HepG2 (cell line): Measurements from ENCODE around the gene FCMR. TPM values are rescaled to one million over a fixed set of nuclear protein-coding genes. Genes with fewer than 3 reads are reported as not detected.
A peak's percentile ranks its signal among the peaks of the same experiment; 100 is the strongest.

ENCODE experiments used
- CAMTA2 ChIP-seq: sonication (generic); formaldehyde crosslinking; IDR thresholded peaks from 2 replicates; pipeline ENCODE4 v1.4.0; 2020; ENCODE audit warnings: mild to moderate bottlenecking, missing genetic modification reagents, borderline replicate concordance
- EP300 ChIP-seq, 3 experiments: sonication (generic) in 1 of 3; formaldehyde crosslinking in 1 of 3; IDR thresholded peaks; 2 replicates each; pipeline versions ENCODE4 v1.5.1 to v1.6.1; 2011 to 2020; ENCODE audit warnings: low read depth in 2 of 3, low read length in 2 of 3, borderline replicate concordance in 1 of 3, improper control_type of control experiment in 1 of 3, mild to moderate bottlenecking in 1 of 3, missing genetic modification reagents in 1 of 3, moderate library complexity in 1 of 3
- KAT8 ChIP-seq: IDR thresholded peaks from 2 replicates; pipeline ENCODE4 v1.6.1; 2016; ENCODE audit warnings: missing genetic modification reagents, missing compliant biosample characterization
- KDM2A ChIP-seq: sonication (generic); formaldehyde crosslinking; IDR thresholded peaks from 2 replicates; pipeline ENCODE4 v1.4.0; 2020; ENCODE audit warnings: low read depth, missing genetic modification reagents, borderline replicate concordance
- SP2 ChIP-seq: sonication (generic); formaldehyde crosslinking; IDR thresholded peaks from 2 replicates; pipeline ENCODE4 v1.5.1; 2020; ENCODE audit warnings: mild to moderate bottlenecking, missing genetic modification reagents
- ZKSCAN8 ChIP-seq: IDR thresholded peaks from 2 replicates; pipeline ENCODE4 v1.6.1; 2016; ENCODE audit warnings: borderline replicate concordance, missing genetic modification reagents, missing compliant biosample characterization
- ZNF235 ChIP-seq: sonication (generic); formaldehyde crosslinking; IDR thresholded peaks from 2 replicates; pipeline ENCODE4 v1.8.1; 2023; ENCODE audit warnings: mild to moderate bottlenecking, missing genetic modification reagents, borderline replicate concordance
- ZNF253 ChIP-seq: sonication (generic); formaldehyde crosslinking; IDR thresholded peaks from 2 replicates; pipeline ENCODE4 v1.8.0; 2022; ENCODE audit warnings: mild to moderate bottlenecking, missing genetic modification reagents, borderline replicate concordance
- ZNF562 ChIP-seq: sonication (generic); formaldehyde crosslinking; IDR thresholded peaks from 2 replicates; pipeline ENCODE4 v1.8.0; 2022; ENCODE audit warnings: missing genetic modification reagents, borderline replicate concordance
- ZNF772 ChIP-seq: sonication (generic); formaldehyde crosslinking; IDR thresholded peaks from 2 replicates; pipeline ENCODE4 v1.5.0; 2020; ENCODE audit warnings: mild to moderate bottlenecking, missing genetic modification reagents
- polyA plus RNA-seq, 8 experiments: library from polyadenylated mRNA; depleted of rRNA in 3 of 8; stranded (reverse) in 7 of 8; unstranded in 1 of 8; fragments of >200 nt; fragmentation: Illumina TruSeq in 4 of 8; extraction: Trizol in 4 of 8; gene quantifications; 2 replicates each; pipeline versions ENCODE4 v1.2.1 to v1.2.3, GENCODE V29; 2011 to 2016; ENCODE audit warnings: low read depth in 4 of 8, missing spikeins in 1 of 8, mixed read lengths in 1 of 8; ENCODE audit not compliant: insufficient read depth in 1 of 8
- total RNA-seq, 5 experiments: library from RNA; depleted of rRNA; stranded (reverse); fragments of >200 nt; fragmentation: Illumina TruSeq; extraction: Trizol; gene quantifications; 2 replicates each; pipeline ENCODE4 v1.2.3, GENCODE V29; 2016; ENCODE audit warnings: low read depth in 1 of 5
- TF ChIP-seq, protein P1 (sequence below): sonication (generic); formaldehyde crosslinking; IDR thresholded peaks from 2 replicates; pipeline ENCODE4 v1.4.0; 2020; ENCODE audit warnings: missing genetic modification reagents, mild to moderate bottlenecking, borderline replicate concordance
- TF ChIP-seq, protein P2 (sequence below): sonication (generic); formaldehyde crosslinking; IDR thresholded peaks from one replicate; pipeline ENCODE4 v1.5.1; 2020; ENCODE audit warnings: mild to moderate bottlenecking, missing genetic modification reagents; ENCODE audit errors: not compliant biosample characterization
- TF ChIP-seq, protein P3 (sequence below): sonication (generic); formaldehyde crosslinking; IDR thresholded peaks from 2 replicates; pipeline ENCODE4 v1.5.0; 2020; ENCODE audit warnings: missing genetic modification reagents

The FCMR gene
- total and polyA plus RNA-seq, 2 of the 13 experiments (the other 11 are each of a cell fraction or from before 2014, with no cell fraction given): not detected

DNA sequence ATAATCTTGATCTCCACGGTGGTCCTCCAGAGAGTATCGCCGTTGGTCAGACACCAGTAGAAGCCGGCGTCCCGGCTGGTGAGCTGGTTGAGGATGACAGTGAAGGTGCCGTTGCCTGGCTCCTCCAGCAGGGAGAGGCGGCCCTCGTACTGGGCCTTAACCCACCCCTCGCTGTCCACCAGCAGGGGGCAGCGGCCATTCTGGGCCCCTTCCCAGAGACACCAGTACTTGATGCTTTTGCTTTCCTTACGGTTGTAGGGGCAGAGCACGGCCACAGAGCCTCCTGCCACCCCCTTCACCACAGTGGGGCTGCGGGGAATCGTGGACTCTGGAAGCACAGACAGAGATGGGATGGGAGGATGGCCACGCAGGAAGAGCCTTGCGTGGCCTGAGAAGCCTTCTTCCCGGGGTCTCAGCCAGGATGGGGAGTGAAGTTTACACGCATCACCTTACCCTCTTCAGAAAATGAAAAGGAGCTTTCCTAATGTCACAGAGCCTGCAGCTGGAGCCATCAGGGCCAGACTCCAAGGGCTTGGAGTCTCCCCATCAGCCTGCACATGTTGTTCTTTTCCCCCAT is 13.8 kb upstream of the FCMR start (continued):
- no peak for TF ChIP-seq SP2
- TF ChIP-seq KAT8 (CRISPR knock-in tag): no peak
- TF ChIP-seq ZNF562 (CRISPR knock-in tag): no peak
- no peak for TF ChIP-seq ZNF772 (CRISPR knock-in tag)
- TF ChIP-seq ZKSCAN8 (CRISPR knock-in tag): no peak
- TF ChIP-seq, protein P1, sequence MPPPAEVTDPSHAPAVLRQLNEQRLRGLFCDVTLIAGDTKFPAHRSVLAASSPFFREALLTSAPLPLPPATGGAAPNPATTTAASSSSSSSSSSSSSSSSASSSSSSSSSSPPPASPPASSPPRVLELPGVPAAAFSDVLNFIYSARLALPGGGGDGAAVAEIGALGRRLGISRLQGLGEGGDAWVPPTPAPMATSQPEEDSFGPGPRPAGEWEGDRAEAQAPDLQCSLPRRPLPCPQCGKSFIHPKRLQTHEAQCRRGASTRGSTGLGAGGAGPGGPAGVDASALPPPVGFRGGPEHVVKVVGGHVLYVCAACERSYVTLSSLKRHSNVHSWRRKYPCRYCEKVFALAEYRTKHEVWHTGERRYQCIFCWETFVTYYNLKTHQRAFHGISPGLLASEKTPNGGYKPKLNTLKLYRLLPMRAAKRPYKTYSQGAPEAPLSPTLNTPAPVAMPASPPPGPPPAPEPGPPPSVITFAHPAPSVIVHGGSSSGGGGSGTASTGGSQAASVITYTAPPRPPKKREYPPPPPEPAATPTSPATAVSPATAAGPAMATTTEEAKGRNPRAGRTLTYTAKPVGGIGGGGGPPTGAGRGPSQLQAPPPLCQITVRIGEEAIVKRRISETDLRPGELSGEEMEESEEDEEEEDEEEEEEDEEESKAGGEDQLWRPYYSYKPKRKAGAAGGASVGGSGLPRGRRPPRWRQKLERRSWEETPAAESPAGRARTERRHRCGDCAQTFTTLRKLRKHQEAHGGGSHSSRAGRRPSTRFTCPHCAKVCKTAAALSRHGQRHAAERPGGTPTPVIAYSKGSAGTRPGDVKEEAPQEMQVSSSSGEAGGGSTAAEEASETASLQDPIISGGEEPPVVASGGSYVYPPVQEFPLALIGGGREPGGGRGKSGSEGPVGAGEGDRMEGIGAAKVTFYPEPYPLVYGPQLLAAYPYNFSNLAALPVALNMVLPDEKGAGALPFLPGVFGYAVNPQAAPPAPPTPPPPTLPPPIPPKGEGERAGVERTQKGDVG (CRISPR knock-in tag): no peak
- TF ChIP-seq CAMTA2 (CRISPR knock-in tag): no peak
- TF ChIP-seq EP300 (IDR thresholded peaks at IDR 0.05; ENCODE audit: low read depth in 2 of 2, low read length in 2 of 2): no peak
- no peak for TF ChIP-seq EP300 (CRISPR knock-in tag; IDR thresholded peaks at IDR 0.05; ENCODE audit: borderline replicate concordance)
- TF ChIP-seq, protein P2, sequence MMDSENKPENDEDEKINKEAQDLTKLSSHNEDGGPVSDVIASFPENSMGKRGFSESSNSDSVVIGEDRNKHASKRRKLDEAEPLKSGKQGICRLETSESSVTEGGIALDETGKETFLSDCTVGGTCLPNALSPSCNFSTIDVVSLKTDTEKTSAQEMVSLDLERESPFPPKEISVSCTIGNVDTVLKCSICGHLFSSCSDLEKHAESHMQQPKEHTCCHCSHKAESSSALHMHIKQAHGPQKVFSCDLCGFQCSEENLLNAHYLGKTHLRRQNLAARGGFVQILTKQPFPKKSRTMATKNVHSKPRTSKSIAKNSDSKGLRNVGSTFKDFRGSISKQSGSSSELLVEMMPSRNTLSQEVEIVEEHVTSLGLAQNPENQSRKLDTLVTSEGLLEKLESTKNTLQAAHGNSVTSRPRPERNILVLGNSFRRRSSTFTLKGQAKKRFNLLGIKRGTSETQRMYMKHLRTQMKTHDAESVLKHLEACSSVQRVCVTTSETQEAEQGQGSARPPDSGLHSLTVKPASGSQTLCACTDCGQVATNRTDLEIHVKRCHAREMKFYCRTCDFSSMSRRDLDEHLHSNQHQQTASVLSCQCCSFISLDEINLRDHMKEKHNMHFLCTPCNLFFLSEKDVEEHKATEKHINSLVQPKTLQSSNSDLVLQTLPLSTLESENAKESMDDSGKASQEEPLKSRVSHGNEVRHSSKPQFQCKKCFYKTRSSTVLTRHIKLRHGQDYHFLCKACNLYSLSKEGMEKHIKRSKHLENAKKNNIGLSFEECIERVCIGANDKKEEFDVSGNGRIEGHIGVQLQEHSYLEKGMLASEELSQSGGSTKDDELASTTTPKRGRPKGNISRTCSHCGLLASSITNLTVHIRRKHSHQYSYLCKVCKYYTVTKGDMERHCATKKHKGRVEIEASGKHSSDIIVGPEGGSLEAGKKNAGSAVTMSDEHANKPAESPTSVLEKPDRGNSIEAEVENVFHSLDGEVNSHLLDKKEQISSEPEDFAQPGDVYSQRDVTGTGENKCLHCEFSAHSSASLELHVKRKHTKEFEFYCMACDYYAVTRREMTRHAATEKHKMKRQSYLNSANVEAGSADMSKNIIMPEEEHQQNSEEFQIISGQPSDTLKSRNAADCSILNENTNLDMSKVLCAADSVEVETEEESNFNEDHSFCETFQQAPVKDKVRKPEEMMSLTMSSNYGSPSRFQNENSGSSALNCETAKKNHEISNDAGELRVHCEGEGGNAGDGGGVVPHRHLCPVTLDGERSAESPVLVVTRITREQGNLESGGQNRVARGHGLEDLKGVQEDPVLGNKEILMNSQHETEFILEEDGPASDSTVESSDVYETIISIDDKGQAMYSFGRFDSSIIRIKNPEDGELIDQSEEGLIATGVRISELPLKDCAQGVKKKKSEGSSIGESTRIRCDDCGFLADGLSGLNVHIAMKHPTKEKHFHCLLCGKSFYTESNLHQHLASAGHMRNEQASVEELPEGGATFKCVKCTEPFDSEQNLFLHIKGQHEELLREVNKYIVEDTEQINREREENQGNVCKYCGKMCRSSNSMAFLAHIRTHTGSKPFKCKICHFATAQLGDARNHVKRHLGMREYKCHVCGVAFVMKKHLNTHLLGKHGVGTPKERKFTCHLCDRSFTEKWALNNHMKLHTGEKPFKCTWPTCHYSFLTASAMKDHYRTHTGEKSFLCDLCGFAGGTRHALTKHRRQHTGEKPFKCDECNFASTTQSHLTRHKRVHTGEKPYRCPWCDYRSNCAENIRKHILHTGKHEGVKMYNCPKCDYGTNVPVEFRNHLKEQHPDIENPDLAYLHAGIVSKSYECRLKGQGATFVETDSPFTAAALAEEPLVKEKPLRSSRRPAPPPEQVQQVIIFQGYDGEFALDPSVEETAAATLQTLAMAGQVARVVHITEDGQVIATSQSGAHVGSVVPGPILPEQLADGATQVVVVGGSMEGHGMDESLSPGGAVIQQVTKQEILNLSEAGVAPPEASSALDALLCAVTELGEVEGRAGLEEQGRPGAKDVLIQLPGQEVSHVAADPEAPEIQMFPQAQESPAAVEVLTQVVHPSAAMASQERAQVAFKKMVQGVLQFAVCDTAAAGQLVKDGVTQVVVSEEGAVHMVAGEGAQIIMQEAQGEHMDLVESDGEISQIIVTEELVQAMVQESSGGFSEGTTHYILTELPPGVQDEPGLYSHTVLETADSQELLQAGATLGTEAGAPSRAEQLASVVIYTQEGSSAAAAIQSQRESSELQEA (CRISPR knock-in tag): no peak
- peak; percentile 75; the same call in 1 of the 2 replicates for TF ChIP-seq KDM2A (CRISPR knock-in tag)
- TF ChIP-seq ZNF235: no peak
- TF ChIP-seq, protein P3, sequence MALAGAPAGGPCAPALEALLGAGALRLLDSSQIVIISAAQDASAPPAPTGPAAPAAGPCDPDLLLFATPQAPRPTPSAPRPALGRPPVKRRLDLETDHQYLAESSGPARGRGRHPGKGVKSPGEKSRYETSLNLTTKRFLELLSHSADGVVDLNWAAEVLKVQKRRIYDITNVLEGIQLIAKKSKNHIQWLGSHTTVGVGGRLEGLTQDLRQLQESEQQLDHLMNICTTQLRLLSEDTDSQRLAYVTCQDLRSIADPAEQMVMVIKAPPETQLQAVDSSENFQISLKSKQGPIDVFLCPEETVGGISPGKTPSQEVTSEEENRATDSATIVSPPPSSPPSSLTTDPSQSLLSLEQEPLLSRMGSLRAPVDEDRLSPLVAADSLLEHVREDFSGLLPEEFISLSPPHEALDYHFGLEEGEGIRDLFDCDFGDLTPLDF: no peak
- TF ChIP-seq ZNF253: no peak
